Mesodermal cell (in vitro differentiated cells): ENCODE measurements around the gene POLD1.

Source experiments
- H3K27ac ChIP-seq: 2 replicates; pipeline ENCODE4 v1.7.0; 2013; ENCODE audit warnings: mild to moderate bottlenecking, low read depth, low read length, moderate library complexity; ENCODE audit not compliant: severe bottlenecking
- H3K36me3 ChIP-seq: 2 replicates; pipeline ENCODE4 v1.7.1; 2013; ENCODE audit warnings: mild to moderate bottlenecking, low read length, moderate library complexity; ENCODE audit not compliant: control insufficient read depth, insufficient read depth
- H3K4me1 ChIP-seq: one replicate; pipeline ENCODE4 v1.7.1; 2013; ENCODE audit warnings: mild to moderate bottlenecking, low read length; ENCODE audit not compliant: insufficient read depth, control insufficient read depth, poor library complexity, severe bottlenecking
- H3K4me3 ChIP-seq: 2 replicates; pipeline ENCODE4 v1.7.0; 2013; ENCODE audit warnings: low read length, control low read depth, mild to moderate bottlenecking; ENCODE audit not compliant: insufficient read depth, poor library complexity, severe bottlenecking; ENCODE audit errors: extremely low read depth
- H3K9me3 ChIP-seq: 2 replicates; pipeline ENCODE4 v1.7.1; 2013; ENCODE audit warnings: mild to moderate bottlenecking, low read length, moderate library complexity; ENCODE audit not compliant: control insufficient read depth
- WGBS, 2 experiments: methylation state at CpG; one replicate each; pipeline ENCODE4 v1.1.5; 2013; ENCODE audit warnings: missing lambda C conversion rate in 2 of 2; ENCODE audit not compliant: insufficient coverage in 2 of 2; 5-methylcytosine and 5-hydroxymethylcytosine counted together

The POLD1 gene

DNA sequence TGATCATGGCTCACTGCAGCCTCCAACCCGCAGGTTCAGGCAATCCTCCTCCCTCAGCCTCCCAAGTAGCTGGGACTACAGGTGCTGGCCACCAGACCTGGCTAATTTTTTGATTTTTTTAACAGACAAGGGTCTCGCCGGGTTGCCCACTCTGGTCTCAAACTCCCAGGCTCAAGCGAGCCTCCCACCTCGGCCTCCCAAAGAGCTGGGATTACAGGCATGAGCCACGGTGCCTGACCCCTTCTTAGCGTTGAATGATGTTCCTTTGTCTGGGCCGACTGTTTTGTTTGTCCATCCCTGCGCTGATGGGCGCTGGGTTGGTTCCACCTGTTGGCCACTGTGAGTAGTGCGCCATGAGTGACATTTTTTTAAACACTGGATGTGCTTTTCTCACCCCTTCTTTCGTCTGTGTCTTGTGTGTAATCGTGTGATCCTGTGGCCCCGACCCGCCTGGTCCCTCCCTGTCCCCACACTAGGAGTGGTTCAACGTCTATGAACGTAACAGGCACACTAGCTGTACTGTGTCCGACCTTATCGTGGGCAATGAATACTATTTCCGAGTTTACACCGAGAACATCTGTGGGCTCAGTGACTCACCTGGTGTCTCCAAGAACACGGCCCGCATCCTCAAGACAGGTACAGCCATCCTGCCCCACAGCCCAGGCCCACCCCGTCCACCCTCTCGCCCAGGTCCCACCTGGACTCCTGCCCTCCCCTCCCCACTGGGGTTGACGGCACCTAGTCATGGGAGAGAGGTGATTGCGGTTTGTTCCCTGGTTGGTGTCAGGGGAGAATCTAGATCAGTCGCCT, 77.1 kb downstream of the POLD1 start:
- WGBS, 2 experiments = 33 to 38% methylated on average over 22 to 23 of the region's 28 CpGs
- no peaks in the 10 kb centered on the region for H3K9me3 ChIP-seq
- no peak overlapping the region for H3K27ac ChIP-seq
- no peaks in the 10 kb centered on the region for H3K36me3 ChIP-seq
- no peak overlapping the region for H3K4me3 ChIP-seq
- H3K4me1 ChIP-seq = no peaks in the 10 kb centered on the region

DNA sequence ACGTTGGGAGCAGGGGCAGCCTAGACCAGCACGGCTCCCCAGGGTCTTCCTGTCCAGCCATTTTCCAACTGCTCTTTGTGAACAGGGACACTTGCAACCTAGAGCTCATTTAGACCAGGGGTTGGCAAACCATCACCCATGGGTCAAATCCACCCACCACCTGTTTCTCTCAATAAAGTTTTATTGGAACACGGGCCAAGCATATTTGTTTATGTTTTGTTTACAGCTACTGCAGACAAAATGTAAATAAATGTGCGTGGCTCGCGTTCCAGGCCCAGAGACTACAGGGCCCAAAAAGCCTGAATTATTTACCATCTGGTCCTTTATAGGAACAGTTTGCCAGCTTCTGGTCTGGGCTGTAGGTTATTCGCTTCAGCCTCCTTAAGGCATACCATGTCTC, 78.8 kb downstream of the POLD1 start:
- 88% methylated on average over 6 to 7 of the region's 7 CpGs for WGBS, 2 experiments
- no peak overlapping the region for H3K4me3 ChIP-seq
- H3K27ac ChIP-seq = no peak overlapping the region
- no peaks in the 10 kb centered on the region for H3K4me1 ChIP-seq
- no peaks in the 10 kb centered on the region for H3K9me3 ChIP-seq
- no peaks in the 10 kb centered on the region for H3K36me3 ChIP-seq

DNA sequence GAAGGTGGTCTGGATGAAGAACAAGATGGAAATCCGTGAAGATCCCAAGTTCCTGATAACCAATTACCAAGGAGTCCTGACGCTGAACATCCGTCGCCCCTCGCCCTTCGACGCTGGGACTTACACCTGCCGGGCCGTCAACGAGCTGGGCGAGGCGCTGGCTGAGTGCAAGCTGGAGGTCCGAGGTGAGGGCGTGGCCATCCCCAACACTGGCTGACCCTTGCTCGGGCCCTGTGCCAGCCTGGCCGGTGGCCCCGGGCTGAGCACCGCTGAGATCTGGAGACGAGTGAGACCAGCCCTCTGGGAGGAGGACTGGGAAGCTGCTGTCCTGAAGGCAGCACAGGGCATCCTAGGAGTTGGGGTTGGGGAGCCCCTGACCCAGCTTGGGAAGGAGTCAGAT, 80.2 kb downstream of the POLD1 start:
- Histone ChIP-seq H3K9me3 (no peaks in the 10 kb centered on the region), H3K36me3 (no peaks in the 10 kb centered on the region), H3K4me3 (no peak overlapping the region), H3K27ac (no peak overlapping the region), H3K4me1 (no peaks in the 10 kb centered on the region)
- 89 to 92% methylated on average over 18 to 19 of the region's 19 CpGs for WGBS, 2 experiments

- no peak overlapping the region for H3K27ac ChIP-seq
- H3K4me3 ChIP-seq = no peak overlapping the region
- no peaks in the 10 kb centered on the region for H3K4me1 ChIP-seq
- no peaks in the 10 kb centered on the region for H3K36me3 ChIP-seq
- WGBS, 2 experiments = 90 to 96% methylated on average over 12 to 13 of the region's 13 CpGs
- H3K9me3 ChIP-seq = no peaks in the 10 kb centered on the region
These were observed 80.9 kb downstream of the POLD1 start for GRCh38 chr19:50465000-50465399.

DNA sequence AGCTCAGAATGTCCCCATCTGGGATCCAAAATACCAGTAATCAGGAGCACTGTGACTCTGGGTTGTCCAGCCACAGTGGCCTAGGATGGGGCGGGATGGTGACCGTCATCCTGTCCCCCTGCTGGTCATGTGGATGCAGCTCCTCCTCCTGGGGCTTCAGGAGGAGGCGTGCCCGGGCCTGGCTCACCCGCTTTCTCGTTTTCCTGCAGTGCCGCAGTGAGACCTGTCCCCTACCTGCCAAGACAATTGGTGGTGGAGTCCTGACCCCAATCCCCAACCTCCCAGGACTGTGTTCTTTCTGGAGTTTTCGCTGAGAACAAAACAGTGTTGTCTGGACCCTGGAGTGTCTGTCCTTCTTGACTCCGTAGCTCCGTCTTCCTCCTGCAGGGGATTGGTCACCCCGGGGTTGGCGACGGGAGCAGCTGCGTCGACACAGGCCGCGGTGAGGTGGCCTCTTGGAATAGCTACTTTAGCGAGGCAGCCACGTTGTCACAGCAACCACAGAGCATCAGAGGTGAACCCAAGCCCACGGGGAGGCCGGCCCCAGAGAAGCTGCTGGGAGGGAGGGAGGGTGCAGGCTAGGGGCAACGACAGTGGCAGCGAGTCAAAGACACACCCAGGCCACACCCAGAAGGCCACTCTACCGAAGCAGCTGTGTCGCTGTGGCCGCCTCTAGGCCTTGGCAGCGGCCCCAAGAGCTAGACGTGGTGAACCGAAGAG, 82.0 kb downstream of the POLD1 start:
- 58 to 60% methylated on average over 23 to 26 of the region's 29 CpGs for WGBS, 2 experiments

GRCh38 chr19:50466706-50467039, 82.5 kb downstream of the POLD1 start:
- no peaks in the 10 kb centered on the region for H3K9me3 ChIP-seq
- 89 to 97% methylated on average over 1 to 4 of the region's 11 CpGs for WGBS, 2 experiments
- no peak overlapping the region for H3K27ac ChIP-seq

More for the DNA sequence above, 82.0 kb downstream of the POLD1 start:
- no peak overlapping the region for H3K4me3 ChIP-seq
- H3K36me3 ChIP-seq = no peaks in the 10 kb centered on the region
- H3K9me3 ChIP-seq = no peaks in the 10 kb centered on the region
- H3K27ac ChIP-seq = no peak overlapping the region
- no peaks in the 10 kb centered on the region for H3K4me1 ChIP-seq

DNA sequence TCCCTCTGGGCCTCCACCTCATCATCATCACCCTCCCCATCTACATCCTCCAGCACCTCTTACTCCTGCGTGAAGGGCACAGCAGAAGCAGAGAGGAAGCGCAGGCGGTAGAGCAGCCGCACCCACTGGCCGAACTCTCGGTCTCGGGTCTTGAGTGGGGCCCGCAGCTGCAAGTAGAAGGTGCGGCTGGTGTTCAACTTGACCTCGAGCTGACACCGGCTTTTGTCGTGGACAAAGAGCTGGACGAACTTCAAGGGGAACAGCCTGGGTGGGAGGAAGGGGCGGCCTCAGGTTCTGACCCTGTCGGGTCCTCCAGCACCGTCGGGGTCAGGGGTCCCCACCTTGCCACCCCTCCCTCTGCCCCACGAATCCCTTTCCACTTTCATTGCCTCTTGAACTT, 83.4 kb downstream of the POLD1 start:
- Histone ChIP-seq H3K36me3 (no peaks in the 10 kb centered on the region), H3K4me3 (no peak overlapping the region), H3K4me1 (no peaks in the 10 kb centered on the region), H3K9me3 (no peaks in the 10 kb centered on the region), H3K27ac (no peak overlapping the region)
- 91 to 93% methylated on average over 14 to 18 of the region's 18 CpGs for WGBS, 2 experiments

More at GRCh38 chr19:50466706-50467039, 82.5 kb downstream of the POLD1 start:
- Histone ChIP-seq H3K36me3 (no peaks in the 10 kb centered on the region), H3K4me3 (no peak overlapping the region), H3K4me1 (no peaks in the 10 kb centered on the region)
